ENCODE results near the gene GSTO2. TPM values are rescaled to one million over a fixed set of nuclear protein-coding genes. Genes with fewer than 3 reads are reported as not detected.

The GSTO2 gene
- polyA plus RNA-seq, 3 donors = 27.7 to 43.2 (median 32.9) TPM

- DNase-seq (ENCODE audit: extremely low read depth in 1 of 11, low read depth in 9 of 11, low spot score in 4 of 11) = no peak
Observed at GRCh38 chr10:104268405-104268712, 625 bp upstream of the GSTO2 start.

DNA sequence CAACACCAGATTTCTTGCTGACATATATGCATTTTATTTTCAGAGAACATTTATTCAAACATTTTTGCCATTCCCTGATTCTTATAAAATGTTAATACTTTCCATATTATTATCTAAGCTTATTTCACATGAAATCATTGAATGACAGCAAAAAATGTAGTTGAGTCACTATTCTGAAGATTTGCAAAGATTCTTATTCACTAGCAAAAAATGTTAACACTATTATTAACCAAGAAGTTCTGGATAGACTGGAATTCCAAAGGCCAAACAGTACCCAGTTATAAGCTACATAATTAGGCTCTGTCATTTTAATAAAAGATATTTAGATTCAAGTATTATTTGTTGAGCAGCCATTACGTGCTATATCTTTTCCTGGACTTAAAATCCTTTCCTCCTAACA is 4.3 kb downstream of the GSTO2 start:
- no peak for DNase-seq (ENCODE audit: extremely low read depth in 1 of 11, low read depth in 9 of 11, low spot score in 4 of 11)

DNA sequence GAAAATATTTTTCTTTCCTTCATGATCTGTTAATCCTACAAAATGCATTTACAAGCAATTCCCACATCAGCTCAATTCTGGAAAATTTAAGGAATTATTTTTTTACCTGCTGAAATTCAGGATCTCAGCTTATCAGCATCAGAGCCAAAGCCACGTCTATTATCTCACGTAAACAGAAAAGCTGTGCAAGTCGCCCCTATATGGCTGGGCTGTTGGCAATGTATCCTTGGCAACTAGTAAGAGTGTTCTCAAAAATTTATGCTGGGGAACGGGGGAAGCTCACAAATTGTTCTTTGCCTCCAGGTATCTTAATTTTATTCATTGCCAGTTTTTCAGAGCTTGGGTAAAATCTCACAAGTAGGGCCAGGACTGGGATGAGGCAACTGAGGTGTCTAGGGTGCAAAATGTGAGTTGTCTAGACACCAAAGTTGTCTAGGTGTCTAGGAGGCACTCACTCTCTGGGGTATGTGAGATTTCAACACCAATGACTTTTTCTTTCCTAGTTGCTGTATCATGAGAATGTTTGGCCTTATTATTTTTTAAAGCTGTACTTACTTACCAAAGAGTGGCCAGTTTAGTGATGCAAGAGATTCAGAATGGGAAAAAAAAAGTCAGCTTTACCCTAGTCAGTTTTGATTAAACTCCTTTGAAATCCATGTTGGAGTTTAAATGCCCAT is 5.1 kb downstream of the GSTO2 start:
- DNase-seq (ENCODE audit: extremely low read depth in 1 of 11, low read depth in 9 of 11, low spot score in 4 of 11) = no peak

DNA sequence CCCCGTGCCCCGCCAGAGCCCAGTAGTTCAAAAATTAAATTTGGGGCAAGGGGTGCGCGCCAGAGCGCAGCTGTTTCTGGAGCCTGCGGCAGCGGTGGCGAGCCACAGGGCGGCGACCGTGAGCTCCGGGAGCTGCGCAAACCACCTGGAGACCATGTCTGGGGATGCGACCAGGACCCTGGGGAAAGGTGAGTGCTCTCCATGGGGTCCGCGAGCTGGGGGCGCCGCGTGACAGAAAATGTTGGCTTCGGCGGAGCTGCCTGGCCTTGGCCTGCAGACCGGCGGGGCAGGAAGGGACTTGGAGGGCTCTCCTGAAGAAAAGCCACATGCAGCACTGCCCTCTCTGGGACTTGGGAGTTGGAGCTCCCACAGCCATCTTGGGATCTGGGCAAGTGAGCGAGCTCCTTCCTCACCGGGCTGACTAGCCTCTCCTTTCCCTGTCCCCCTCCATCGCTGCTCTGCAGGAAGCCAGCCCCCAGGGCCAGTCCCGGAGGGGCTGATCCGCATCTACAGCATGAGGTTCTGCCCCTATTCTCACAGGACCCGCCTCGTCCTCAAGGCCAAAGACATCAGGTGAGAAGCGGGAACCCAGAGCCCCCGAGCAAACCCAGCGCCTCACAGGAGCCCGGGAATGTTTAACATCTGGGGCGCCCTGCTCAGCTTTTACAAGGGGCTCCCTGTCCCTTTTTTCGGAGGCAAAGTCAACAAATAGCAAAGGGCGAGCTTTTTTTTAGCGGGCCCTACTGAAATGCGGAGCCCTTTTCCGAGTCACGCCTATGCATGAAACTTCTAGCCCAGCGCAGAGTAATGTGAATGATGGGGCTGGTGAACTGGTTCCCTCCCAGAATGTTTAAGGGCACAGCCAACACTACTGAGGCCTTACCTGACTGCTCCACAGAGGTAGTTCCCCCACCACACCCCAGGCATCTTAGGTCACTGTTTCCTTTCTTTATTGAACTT is 6.1 kb downstream of the GSTO2 start:
- DNase-seq (ENCODE audit: extremely low read depth in 1 of 11, low read depth in 9 of 11, low spot score in 4 of 11) = peak in 5 of 11 donors; percentile 43 to 64 (median 54)

- no peak for DNase-seq (ENCODE audit: extremely low read depth in 1 of 11, low read depth in 9 of 11, low spot score in 4 of 11)
Observed at GRCh38 chr10:104276192-104276591, 7.2 kb downstream of the GSTO2 start.

- DNase-seq (ENCODE audit: extremely low read depth in 1 of 11, low read depth in 9 of 11, low spot score in 4 of 11) = no peak
Observed at GRCh38 chr10:104277785-104278184, 8.8 kb downstream of the GSTO2 start.

DNA sequence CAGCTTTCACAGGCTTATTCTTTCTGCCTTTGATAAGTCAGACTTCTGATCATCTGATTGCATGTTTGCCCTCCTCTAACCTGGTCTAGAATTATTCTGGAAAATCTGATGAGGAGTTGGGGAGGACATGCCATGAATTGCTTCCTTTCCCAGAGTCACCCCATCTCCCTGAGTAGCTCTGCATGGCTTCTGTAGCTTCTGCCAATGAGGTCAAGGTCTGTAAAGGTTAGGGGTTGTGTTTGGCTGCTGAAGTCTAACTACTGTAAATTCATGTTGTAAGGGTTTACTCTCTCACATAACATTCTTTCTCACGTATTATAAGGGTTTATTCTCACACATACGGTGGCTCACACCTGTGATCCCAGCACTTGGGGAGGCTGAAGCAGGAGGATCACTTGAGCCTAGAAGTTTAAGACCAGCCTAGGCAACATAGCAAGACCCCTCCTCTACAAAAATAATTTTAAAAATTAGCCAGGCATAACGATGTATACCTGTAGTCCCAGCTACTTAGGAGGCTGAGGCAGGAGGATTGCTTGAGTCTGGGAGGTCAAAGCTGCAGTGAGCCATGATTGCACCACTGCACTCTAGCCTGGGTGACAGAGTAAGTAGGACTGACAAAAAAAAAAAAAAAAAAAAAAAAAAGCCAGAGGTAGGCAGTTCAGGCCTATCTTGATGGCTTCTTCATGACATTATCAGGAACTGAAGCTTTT is 10.7 kb downstream of the GSTO2 start:
- no peak for DNase-seq (ENCODE audit: extremely low read depth in 1 of 11, low read depth in 9 of 11, low spot score in 4 of 11)

DNA sequence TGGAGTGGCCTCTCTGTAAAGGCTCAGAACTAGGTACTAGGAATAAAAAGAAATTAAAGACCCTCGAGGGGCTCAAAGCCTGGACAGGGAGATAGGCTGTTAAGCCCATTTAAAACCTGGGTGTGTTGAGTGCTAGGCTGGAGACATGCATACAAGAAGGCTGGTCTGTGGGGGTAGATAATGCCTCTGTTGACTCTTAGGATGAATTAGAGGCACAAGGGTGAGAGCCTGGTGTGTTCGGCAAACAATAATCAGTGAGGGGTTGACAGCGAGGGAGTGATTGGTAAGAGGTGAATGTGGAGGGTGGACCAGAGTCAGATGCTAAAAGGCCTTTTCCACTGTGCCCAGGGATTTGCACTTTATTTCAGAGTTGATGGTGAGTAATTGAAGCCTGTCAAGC is 12.7 kb downstream of the GSTO2 start:
- no peak for DNase-seq (ENCODE audit: extremely low read depth in 1 of 11, low read depth in 9 of 11, low spot score in 4 of 11)

DNA sequence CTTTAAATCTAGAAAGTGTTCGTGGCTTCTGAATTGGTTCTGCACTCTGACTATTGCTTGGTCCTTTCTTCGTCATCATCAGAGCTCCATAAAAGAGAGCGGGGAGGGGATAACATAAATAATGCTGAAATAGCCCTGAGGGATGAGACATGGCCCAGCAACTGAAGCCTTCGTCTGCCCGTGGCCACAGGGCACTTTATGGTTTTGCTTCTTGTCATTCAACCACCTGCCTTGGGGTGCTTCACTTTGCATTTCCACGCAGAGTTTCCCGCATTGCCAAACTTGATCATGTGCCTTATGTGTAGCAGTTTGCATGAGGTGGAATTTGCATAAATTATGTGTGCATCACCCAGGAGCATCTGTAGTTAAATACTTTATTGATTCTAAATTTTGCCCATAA is 15.9 kb downstream of the GSTO2 start:
- no peak for DNase-seq (ENCODE audit: extremely low read depth in 1 of 11, low read depth in 9 of 11, low spot score in 4 of 11)

- DNase-seq (ENCODE audit: extremely low read depth in 1 of 11, low read depth in 9 of 11, low spot score in 4 of 11) = no peak
Observed at GRCh38 chr10:104286939-104287338, 18.0 kb downstream of the GSTO2 start.

GRCh38 chr10:104288355-104288754 is 19.4 kb downstream of the GSTO2 start:
- no peak for DNase-seq (ENCODE audit: extremely low read depth in 1 of 11, low read depth in 9 of 11, low spot score in 4 of 11)

DNA sequence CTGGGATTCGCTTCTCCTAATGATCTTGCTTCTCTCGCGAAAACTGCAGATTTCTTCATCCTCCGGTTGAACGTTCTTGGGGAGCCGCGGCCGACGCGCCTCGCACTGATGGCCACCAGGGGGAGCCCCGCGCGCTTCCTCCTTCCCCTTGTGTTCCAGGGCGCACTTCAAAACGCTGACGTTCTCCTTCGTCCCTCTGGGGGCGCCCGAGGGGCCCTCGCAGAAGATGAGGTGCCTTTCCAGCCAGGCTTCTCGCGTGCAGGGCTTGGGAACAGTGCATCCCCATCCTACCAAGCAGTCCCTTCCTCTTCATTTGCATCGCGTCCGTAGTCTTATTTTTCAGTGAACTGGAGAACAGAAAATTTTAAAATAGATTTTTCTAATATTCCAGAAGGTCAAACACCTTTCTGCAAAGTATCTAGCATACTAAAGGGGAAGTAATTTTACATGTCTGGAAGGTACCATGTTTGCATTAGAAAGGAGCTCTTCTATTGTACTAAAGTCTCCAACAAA is 22.5 kb downstream of the GSTO2 start:
- peak in 10 of 11 donors; percentile 64 to 85 (median 78) for DNase-seq (ENCODE audit: extremely low read depth in 1 of 11, low read depth in 9 of 11, low spot score in 4 of 11)

DNA sequence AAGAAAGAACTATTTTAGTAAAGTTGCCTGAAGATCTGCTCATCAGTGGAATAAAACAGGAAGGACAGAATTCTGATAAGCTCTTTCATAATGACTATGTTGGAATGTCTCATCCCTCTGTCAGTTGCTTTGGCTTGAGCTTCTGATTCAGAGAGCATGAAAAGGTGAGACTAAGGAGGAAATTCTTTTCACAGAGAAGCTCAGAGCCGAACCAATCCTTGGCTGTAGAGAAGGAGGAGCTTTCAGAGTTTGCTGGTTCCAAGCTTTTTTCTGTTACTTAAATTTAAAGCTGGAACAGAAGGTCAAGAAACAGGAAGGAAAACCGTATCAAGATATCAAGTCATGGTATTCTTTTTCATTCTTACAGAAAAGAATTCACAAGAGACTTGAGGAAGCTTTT is 24.0 kb downstream of the GSTO2 start:
- no peak for DNase-seq (ENCODE audit: extremely low read depth in 1 of 11, low read depth in 9 of 11, low spot score in 4 of 11)

DNA sequence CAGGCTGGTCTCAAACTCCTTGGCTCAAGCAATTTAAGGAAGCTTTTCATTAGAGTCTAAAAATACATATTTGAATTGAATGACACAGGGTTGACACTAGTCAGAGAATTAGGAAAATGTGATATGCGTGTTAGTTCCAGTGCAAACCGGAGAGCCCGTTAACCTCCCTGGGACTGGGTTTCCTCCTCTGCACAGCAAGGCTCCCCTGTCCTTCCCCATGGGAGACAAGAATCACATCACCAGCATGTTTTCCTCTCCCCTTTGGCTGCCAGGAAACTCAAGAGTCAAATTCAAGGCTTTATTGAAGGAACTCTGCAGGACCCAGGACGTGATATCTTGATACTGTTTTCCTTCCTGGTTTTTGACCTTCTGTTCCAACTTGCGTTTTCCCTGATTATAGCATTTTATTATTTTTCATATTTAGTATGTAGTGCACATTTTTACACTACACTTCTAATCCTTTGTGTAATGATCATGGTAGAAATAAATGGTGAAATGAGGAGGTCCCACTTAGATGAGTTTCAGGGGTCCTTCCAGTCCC is 24.9 kb downstream of the GSTO2 start:
- DNase-seq (ENCODE audit: extremely low read depth in 1 of 11, low read depth in 9 of 11, low spot score in 4 of 11) = no peak

GRCh38 chr10:104296687-104297436 is 27.9 kb downstream of the GSTO2 start:
- no peak for DNase-seq (ENCODE audit: extremely low read depth in 1 of 11, low read depth in 9 of 11, low spot score in 4 of 11)

- DNase-seq (ENCODE audit: extremely low read depth in 1 of 11, low read depth in 9 of 11, low spot score in 4 of 11) = no peak
Observed at GRCh38 chr10:104297697-104298660, 29.0 kb downstream of the GSTO2 start.

GRCh38 chr10:104299031-104299904 is 30.3 kb downstream of the GSTO2 start:
- no peak for DNase-seq (ENCODE audit: extremely low read depth in 1 of 11, low read depth in 9 of 11, low spot score in 4 of 11)
